C4-2B (cell line): ENCODE data around the gene OR6F1.

ENCODE experiments used
- ZFX ChIP-seq: fragments of 450-650 bp; IDR thresholded peaks from 2 replicates; pipeline ENCODE4 v1.6.1; 2017
- TF ChIP-seq, protein P1 (sequence below): fragments of 450-650 bp; conservative IDR thresholded peaks from 2 replicates; pipeline ENCODE4 v1.5.1; 2017; ENCODE audit warnings: mild to moderate bottlenecking

GRCh38 chr1:247721222-247721621 is 4.8 kb upstream of the OR6F1 start:
- TF ChIP-seq, protein P1, sequence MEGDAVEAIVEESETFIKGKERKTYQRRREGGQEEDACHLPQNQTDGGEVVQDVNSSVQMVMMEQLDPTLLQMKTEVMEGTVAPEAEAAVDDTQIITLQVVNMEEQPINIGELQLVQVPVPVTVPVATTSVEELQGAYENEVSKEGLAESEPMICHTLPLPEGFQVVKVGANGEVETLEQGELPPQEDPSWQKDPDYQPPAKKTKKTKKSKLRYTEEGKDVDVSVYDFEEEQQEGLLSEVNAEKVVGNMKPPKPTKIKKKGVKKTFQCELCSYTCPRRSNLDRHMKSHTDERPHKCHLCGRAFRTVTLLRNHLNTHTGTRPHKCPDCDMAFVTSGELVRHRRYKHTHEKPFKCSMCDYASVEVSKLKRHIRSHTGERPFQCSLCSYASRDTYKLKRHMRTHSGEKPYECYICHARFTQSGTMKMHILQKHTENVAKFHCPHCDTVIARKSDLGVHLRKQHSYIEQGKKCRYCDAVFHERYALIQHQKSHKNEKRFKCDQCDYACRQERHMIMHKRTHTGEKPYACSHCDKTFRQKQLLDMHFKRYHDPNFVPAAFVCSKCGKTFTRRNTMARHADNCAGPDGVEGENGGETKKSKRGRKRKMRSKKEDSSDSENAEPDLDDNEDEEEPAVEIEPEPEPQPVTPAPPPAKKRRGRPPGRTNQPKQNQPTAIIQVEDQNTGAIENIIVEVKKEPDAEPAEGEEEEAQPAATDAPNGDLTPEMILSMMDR = no peak
- TF ChIP-seq ZFX = no peak
